ENCODE results near the gene SLC4A11. TPM values are rescaled to one million over a fixed set of nuclear protein-coding genes. Genes with fewer than 3 reads are reported as not detected.

Gene SLC4A11
- total RNA-seq, 4 donors from 2014 or later = 4.5 to 26.0 (median 14.0) TPM

- WGBS, 2 donors = 91% methylated on average over 7 of the region's 7 CpGs
- no peak for TF ChIP-seq CTCF (IDR thresholded peaks at IDR 0.05)
- TF ChIP-seq POLR2A (IDR thresholded peaks at IDR 0.05) = no peak
- no peak for DNase-seq (ENCODE audit: low spot score in 2 of 2)
- H3K4me3 ChIP-seq (ENCODE audit: low read depth, poor library complexity, severe bottlenecking) = no peak overlapping the region
- intact Hi-C loops (cut with DNase I; ENCODE audit: low total_unique reads) = no loop called here
Observed at GRCh38 chr20:3277686-3278465, 38.9 kb upstream of the SLC4A11 start.

DNA sequence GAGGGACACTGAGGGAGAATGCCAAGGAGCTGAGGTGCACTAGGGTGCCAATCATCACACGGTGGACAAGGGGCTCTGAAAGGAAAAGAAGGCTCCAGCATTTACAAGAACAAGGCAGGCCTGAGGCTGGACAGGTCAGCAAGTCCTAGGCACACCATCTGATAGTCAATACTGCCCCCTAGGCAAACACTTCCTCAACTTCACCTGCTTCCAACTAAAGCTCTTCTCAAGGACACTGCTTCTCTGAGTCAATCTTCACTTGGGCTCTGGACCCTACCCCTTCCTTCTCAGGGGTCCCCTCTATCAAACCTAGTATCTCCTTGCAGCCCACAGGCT lies 37.7 kb upstream of the SLC4A11 start:
- no peak overlapping the region for H3K4me3 ChIP-seq (ENCODE audit: low read depth, poor library complexity, severe bottlenecking)
- DNase-seq (ENCODE audit: low spot score in 2 of 2) = no peak
- 46 to 74% methylated on average over 1 of the region's 1 CpG for WGBS, 2 donors
- TF ChIP-seq CTCF (IDR thresholded peaks at IDR 0.05) (no peak), POLR2A (IDR thresholded peaks at IDR 0.05) (no peak)
- intact Hi-C loops (cut with DNase I; ENCODE audit: low total_unique reads) = no loop called here

DNA sequence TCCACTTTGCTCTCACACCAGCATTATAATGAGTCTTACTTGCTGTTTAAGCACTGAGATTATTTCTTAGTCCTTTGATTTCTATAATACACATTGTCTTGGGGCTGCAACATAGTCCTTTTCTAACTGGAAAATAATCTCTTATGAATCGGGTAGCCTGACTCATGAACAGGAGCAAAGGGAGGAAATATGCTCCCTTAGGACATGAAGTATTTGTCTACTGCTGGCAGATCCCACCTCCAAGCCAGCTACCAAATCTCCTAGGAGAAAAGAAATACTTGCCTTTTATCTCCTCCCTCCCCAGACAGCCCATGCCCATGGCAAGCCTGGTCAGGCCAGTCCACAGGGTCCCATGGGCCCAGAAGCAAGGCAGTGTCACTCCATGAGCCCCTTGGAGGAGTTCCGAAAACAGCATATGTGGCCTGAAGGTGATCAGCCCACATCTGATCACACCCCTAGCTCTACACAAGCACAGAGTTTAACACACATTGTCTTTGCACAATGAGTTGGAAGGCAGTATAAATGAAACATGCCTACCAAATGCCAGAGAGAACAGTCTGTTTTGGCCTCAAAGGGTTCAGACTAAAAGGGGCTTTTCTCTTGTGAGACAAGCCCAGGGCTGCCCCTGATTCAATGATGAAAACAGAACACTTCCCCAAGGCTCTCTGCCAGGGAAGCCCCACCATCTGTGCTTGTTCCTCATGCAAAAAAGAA lies 37.1 kb upstream of the SLC4A11 start:
- no peak for TF ChIP-seq POLR2A (IDR thresholded peaks at IDR 0.05)
- no peak for TF ChIP-seq CTCF (IDR thresholded peaks at IDR 0.05)
- intact Hi-C loops (cut with DNase I; ENCODE audit: low total_unique reads) = no loop called here
- 71 to 82% methylated on average over 2 of the region's 2 CpGs for WGBS, 2 donors
- DNase-seq (ENCODE audit: low spot score in 2 of 2) = no peak
- H3K4me3 ChIP-seq (ENCODE audit: low read depth, poor library complexity, severe bottlenecking) = no peak overlapping the region

GRCh38 chr20:3275064-3275935 lies 36.3 kb upstream of the SLC4A11 start:
- H3K4me3 ChIP-seq (ENCODE audit: low read depth, poor library complexity, severe bottlenecking) = no peak overlapping the region
- intact Hi-C loops (cut with DNase I; ENCODE audit: low total_unique reads) = no loop called here
- no peak for DNase-seq (ENCODE audit: low spot score in 2 of 2)
- WGBS, 2 donors = 92 to 95% methylated on average over 5 of the region's 5 CpGs
- no peak for TF ChIP-seq CTCF (IDR thresholded peaks at IDR 0.05)
- TF ChIP-seq POLR2A (IDR thresholded peaks at IDR 0.05) = no peak

- intact Hi-C loops (cut with DNase I; ENCODE audit: low total_unique reads) = no loop called here
- no peak for TF ChIP-seq POLR2A (IDR thresholded peaks at IDR 0.05)
- TF ChIP-seq CTCF (IDR thresholded peaks at IDR 0.05) = no peak
- no peak overlapping the region for H3K4me3 ChIP-seq (ENCODE audit: low read depth, poor library complexity, severe bottlenecking)
- 86 to 93% methylated on average over 4 of the region's 4 CpGs for WGBS, 2 donors
- no peak for DNase-seq (ENCODE audit: low spot score in 2 of 2)
Observed at GRCh38 chr20:3273371-3273770, 34.4 kb upstream of the SLC4A11 start.

Data from lower leg skin (tissue), 4 donors.